H1 (cell line): ENCODE measurements around the gene KRTAP4-5. TPM values are rescaled to one million over a fixed set of nuclear protein-coding genes. Genes with fewer than 3 reads are reported as not detected.

Source experiments
- CTCF ChIA-PET: fragments of 300-600 bp; sonication (Branson Sonifier 250); formaldehyde crosslinking; loops from one replicate; lab custom pipeline; 2021; ENCODE audit not compliant: partially characterized antibody; lab: Charles Lee
- POLR2A ChIA-PET: fragments of 300-600 bp; sonication (Branson Sonifier 250); formaldehyde crosslinking; loops from one replicate; lab custom pipeline; 2021; ENCODE audit warnings: inconsistent platforms; ENCODE audit not compliant: partially characterized antibody; lab: Charles Lee
- DNase-seq, 2 experiments: peaks; one replicate each; pipeline versions ENCODE4 v3.0.0 to v3.0.0-alpha.2; 2010 to 2022; ENCODE audit warnings: low spot score in 2 of 2, low read depth in 1 of 2, mixed read lengths in 1 of 2
- FAIRE-seq: peaks from 2 replicates; lab custom pipeline; 2011; peaks lifted over from hg19 to GRCh38; lab: Jason Lieb, UNC
- H2AFZ ChIP-seq: 2 replicates; pipeline ENCODE4 v1.8.1; 2012; ENCODE audit warnings: low read length, inconsistent platforms
- H2AK5ac ChIP-seq: 2 replicates; pipeline ENCODE4 v1.6.1; 2013; ENCODE audit warnings: low read depth, low read length
- H2BK120ac ChIP-seq: replicated peaks from 2 replicates; pipeline ENCODE3; 2013; ENCODE audit warnings: low read depth, low read length, inconsistent platforms
- H2BK12ac ChIP-seq: 2 replicates; pipeline ENCODE4 v1.6.1; 2013; ENCODE audit warnings: low read depth, low read length
- H2BK15ac ChIP-seq: 2 replicates; pipeline ENCODE4 v1.6.1; 2013; ENCODE audit warnings: low read length
- H2BK20ac ChIP-seq: 2 replicates; pipeline ENCODE4 v1.6.1; 2013; ENCODE audit warnings: low read length
- H2BK5ac ChIP-seq: 2 replicates; pipeline ENCODE4 v1.6.1; 2013; ENCODE audit warnings: low read depth, low read length
- H3K14ac ChIP-seq: 2 replicates; pipeline ENCODE4 v1.6.1; 2013; ENCODE audit warnings: inconsistent platforms; ENCODE audit not compliant: insufficient read length
- H3K18ac ChIP-seq: 2 replicates; pipeline ENCODE4 v1.6.1; 2013; ENCODE audit warnings: low read length; ENCODE audit errors: extremely low read depth
- H3K23ac ChIP-seq: 2 replicates; pipeline ENCODE4 v1.6.1; 2013; ENCODE audit warnings: inconsistent platforms; ENCODE audit not compliant: insufficient read length
- H3K23me2 ChIP-seq: 2 replicates; pipeline ENCODE4 v1.6.1; 2013; ENCODE audit warnings: low read depth, low read length
- H3K27ac ChIP-seq: 2 replicates; pipeline ENCODE4 v1.6.1; 2011; ENCODE audit warnings: low read depth, low read length, inconsistent platforms
- H3K27me3 ChIP-seq, 4 experiments: replicated peaks in 1 of 4; 1 replicate in 1 of 4; 2 replicates in 3 of 4; pipeline versions ENCODE4 v1.6.1 to v1.8.1; 2011 to 2013; ENCODE audit warnings: low read length in 3 of 4, mild to moderate bottlenecking in 3 of 4, inconsistent platforms in 2 of 4, mixed read lengths in 2 of 4, moderate library complexity in 1 of 4; ENCODE audit not compliant: control insufficient read depth in 3 of 4, insufficient read depth in 3 of 4; ENCODE audit errors: extremely low read depth in 1 of 4
- H3K36me3 ChIP-seq, 4 experiments: 2 replicates each; pipeline versions ENCODE4 v1.6.1 to v1.8.1; 2011 to 2013; ENCODE audit warnings: mild to moderate bottlenecking in 4 of 4, low read length in 3 of 4, moderate library complexity in 2 of 4, control low read depth in 1 of 4, inconsistent platforms in 1 of 4; ENCODE audit not compliant: insufficient read depth in 4 of 4, control insufficient read depth in 2 of 4
- H3K4ac ChIP-seq: replicated peaks from 2 replicates; pipeline ENCODE3; 2013; ENCODE audit warnings: low read length, low read depth, mixed read lengths, inconsistent platforms; ENCODE audit not compliant: insufficient read length
- H3K4me1 ChIP-seq, 4 experiments: replicated peaks in 1 of 4; 1 replicate in 1 of 4; 2 replicates in 3 of 4; pipeline versions ENCODE4 v1.6.1 to v1.8.1; 2011 to 2013; ENCODE audit warnings: low read length in 3 of 4, inconsistent platforms in 2 of 4, mixed read lengths in 1 of 4; ENCODE audit not compliant: insufficient read depth in 4 of 4, control insufficient read depth in 3 of 4
- H3K4me2 ChIP-seq, 2 experiments: 2 replicates each; pipeline versions ENCODE4 v1.6.1 to v1.8.1; 2011 to 2013; ENCODE audit warnings: low read depth in 2 of 2, low read length in 2 of 2, control low read depth in 1 of 2, inconsistent platforms in 1 of 2, mild to moderate bottlenecking in 1 of 2; ENCODE audit not compliant: insufficient read depth in 1 of 2
- H3K4me3 ChIP-seq, 4 experiments: fragments of 200-600, 300-600 bp in 1 of 4; sonication (generic), shearing (Covaris generic), sonication (Bioruptor Twin) in 1 of 4; 2 replicates each; pipeline versions ENCODE4 v1.5.1 to v1.8.1; 2011 to 2016; ENCODE audit warnings: low read length in 4 of 4, low read depth in 3 of 4, control low read depth in 2 of 4, inconsistent platforms in 2 of 4, mild to moderate bottlenecking in 2 of 4, mixed read lengths in 1 of 4, moderate library complexity in 1 of 4; ENCODE audit not compliant: insufficient read depth in 2 of 4; ENCODE audit errors: extremely low read depth in 1 of 4
- H3K56ac ChIP-seq: replicated peaks from 2 replicates; pipeline ENCODE3; 2013; ENCODE audit warnings: low read depth, mild to moderate bottlenecking, mixed read lengths, low read length, inconsistent platforms; ENCODE audit not compliant: insufficient read length
- H3K79me1 ChIP-seq: 2 replicates; pipeline ENCODE4 v1.6.1; 2013; ENCODE audit warnings: low read depth, low read length, control low read depth
- H3K79me2 ChIP-seq, 2 experiments: 2 replicates each; pipeline versions ENCODE4 v1.6.1 to v1.8.1; 2012 to 2013; ENCODE audit warnings: low read length in 2 of 2, mild to moderate bottlenecking in 2 of 2, inconsistent platforms in 1 of 2; ENCODE audit not compliant: insufficient read depth in 2 of 2, control insufficient read depth in 1 of 2
- H3K9ac ChIP-seq, 4 experiments: replicated peaks in 1 of 4; 1 replicate in 1 of 4; 2 replicates in 3 of 4; pipeline versions ENCODE4 v1.6.1 to v1.8.1; 2011 to 2013; ENCODE audit warnings: low read depth in 3 of 4, low read length in 3 of 4, control low read depth in 2 of 4, mild to moderate bottlenecking in 2 of 4, moderate library complexity in 2 of 4, inconsistent platforms in 1 of 4; ENCODE audit errors: extremely low read depth in 1 of 4
- H3K9me3 ChIP-seq, 2 experiments: 2 replicates each; pipeline versions ENCODE4 v1.6.1 to v1.8.1; 2012 to 2013; ENCODE audit warnings: mild to moderate bottlenecking in 2 of 2, moderate library complexity in 2 of 2, control low read depth in 1 of 2, inconsistent platforms in 1 of 2, low read depth in 1 of 2, low read length in 1 of 2, mixed read lengths in 1 of 2; ENCODE audit not compliant: insufficient read depth in 2 of 2
- H4K20me1 ChIP-seq, 2 experiments: replicated peaks in 1 of 2; 2 replicates each; pipeline versions ENCODE3 to v1.8.1; 2011 to 2013; ENCODE audit warnings: inconsistent platforms in 2 of 2, low read length in 2 of 2, mild to moderate bottlenecking in 1 of 2; ENCODE audit not compliant: insufficient read depth in 2 of 2, control insufficient read depth in 1 of 2
- H4K5ac ChIP-seq: 2 replicates; pipeline ENCODE4 v1.6.1; 2013; ENCODE audit warnings: low read length, low read depth, mixed read lengths, inconsistent platforms; ENCODE audit not compliant: insufficient read length
- H4K8ac ChIP-seq: 2 replicates; pipeline ENCODE4 v1.8.0; 2013; ENCODE audit warnings: mild to moderate bottlenecking, moderate library complexity, low read length, inconsistent platforms; ENCODE audit not compliant: insufficient read depth; ENCODE audit errors: extremely low read depth
- H4K91ac ChIP-seq: replicated peaks from 2 replicates; pipeline ENCODE3; 2013; ENCODE audit warnings: low read length, mixed read lengths, inconsistent platforms; ENCODE audit not compliant: insufficient read length
- ATF2 ChIP-seq: IDR thresholded peaks from 2 replicates; pipeline ENCODE4 v1.6.1; 2012; ENCODE audit warnings: low read length, inconsistent platforms
- ATF3 ChIP-seq: IDR thresholded peaks from 2 replicates; pipeline ENCODE4 v1.6.1; 2011; ENCODE audit warnings: low read depth, mild to moderate bottlenecking, low read length; ENCODE audit not compliant: insufficient read depth
- BACH1 ChIP-seq: IDR thresholded peaks from 2 replicates; pipeline ENCODE4 v1.6.1; 2012; ENCODE audit warnings: low read length, improper control_type of control experiment
- CBX8 ChIP-seq: fragments of 300-800, 300-1000 bp; sonication (generic); IDR thresholded peaks from 2 replicates; pipeline ENCODE4 v1.7.1; 2016; ENCODE audit warnings: low read depth, low read length, borderline replicate concordance
- CHD1 ChIP-seq: IDR thresholded peaks from 2 replicates; pipeline ENCODE4 v1.6.1; 2012; ENCODE audit warnings: low read depth, low read length, improper control_type of control experiment
- NANOG ChIP-seq: IDR thresholded peaks from 2 replicates; pipeline ENCODE4 v1.6.1; 2011; ENCODE audit warnings: low read length, low read depth, mild to moderate bottlenecking, inconsistent platforms; ENCODE audit not compliant: insufficient read depth, poor library complexity, severe bottlenecking
- SIRT6 ChIP-seq: IDR thresholded peaks from one replicate; pipeline ENCODE4 v1.7.1; 2012; ENCODE audit warnings: low read length, inconsistent platforms
- SIX5 ChIP-seq: IDR thresholded peaks from 2 replicates; pipeline ENCODE4 v1.6.1; 2011; ENCODE audit warnings: mild to moderate bottlenecking, low read depth, low read length
- SRF ChIP-seq: IDR thresholded peaks from 2 replicates; pipeline ENCODE4 v1.6.1; 2011; ENCODE audit warnings: mild to moderate bottlenecking, low read depth, low read length, moderate library complexity
- WGBS, 2 experiments: shearing (Covaris generic) in 1 of 2; methylation state at CpG; one replicate each; pipeline versions ENCODE4 v1.1.6 to v1.1.7; 2013 to 2015; ENCODE audit warnings: low lambda C conversion rate in 2 of 2, mixed read lengths in 2 of 2, inconsistent platforms in 1 of 2, low coverage in 1 of 2, missing lambda C conversion rate in 1 of 2; ENCODE audit not compliant: insufficient replicate concordance in 2 of 2, insufficient coverage in 1 of 2, insufficient read length in 1 of 2; ENCODE audit errors: extremely low coverage in 1 of 2, missing lambda C conversion rate in 1 of 2; 5-methylcytosine and 5-hydroxymethylcytosine counted together
- polyA plus RNA-seq, 7 experiments: library from polyadenylated mRNA; depleted of rRNA in 3 of 7; stranded (reverse) in 5 of 7; unstranded in 2 of 7; fragments of >200 nt in 5 of 7; fragments of 200-250 nt in 2 of 7; gene quantifications; 1 replicate in 5 of 7; 2 replicates in 1 of 7; 4 replicates in 1 of 7; pipeline versions ENCODE4 v1.2.1 to v1.2.3, GENCODE V29; 2011 to 2013; ENCODE audit warnings: missing spikeins in 2 of 7, mixed read lengths in 2 of 7
- total RNA-seq: library from RNA; stranded (reverse); fragmentation: NEBNext Ultra II Directional; extraction: Animal tissue kit (Norgen Biotek cat#: 25700); gene quantifications from 2 replicates; pipeline ENCODE4 v1.2.1, GENCODE V29; 2021

Gene KRTAP4-5
- total and polyA plus RNA-seq, 2 of the 8 experiments (the other 6 are each of a cell fraction or from before 2014, with no cell fraction given) = not detected

- Histone ChIP-seq H3K23ac (no peak overlapping the region), H2BK15ac (no peak overlapping the region), H4K91ac (no peak overlapping the region), H3K18ac (no peak overlapping the region), H3K36me3 (no peaks in the 10 kb centered on the region), H4K8ac (no peak overlapping the region), H3K4me1 (no peaks in the 10 kb centered on the region), H2BK20ac (no peak overlapping the region), H2AFZ (no peak overlapping the region), H3K9ac (no peak overlapping the region), H3K4me2 (no peak overlapping the region), H2BK5ac (no peak overlapping the region), H4K20me1 (no peaks in the 10 kb centered on the region), H3K27ac (no peak overlapping the region), H2BK12ac (no peak overlapping the region), H3K4me3 (no peak overlapping the region), H2BK120ac (no peak overlapping the region), H3K79me2 (no peaks in the 10 kb centered on the region), H3K56ac (no peak overlapping the region), H4K5ac (no peak overlapping the region), H3K14ac (no peak overlapping the region), H3K79me1 (no peaks in the 10 kb centered on the region), H3K27me3 (no peaks in the 10 kb centered on the region), H3K9me3 (0 out of 4 replicates have a peak, but pooled peaks cover 0 to 5% of the 10 kb centered on the region in 2 experiments), H3K23me2 (no peaks in the 10 kb centered on the region; the same call in 1 of the 2 replicates), H2AK5ac (no peak overlapping the region), H3K4ac (no peak overlapping the region)
- POLR2A ChIA-PET = no interaction called here
- CTCF ChIA-PET = no interaction called here
- DNase-seq (no peak), FAIRE-seq (no peak)
- TF ChIP-seq CHD1 = no peak
- no peak for TF ChIP-seq NANOG
- no peak for TF ChIP-seq SRF
- no peak for TF ChIP-seq BACH1
- no peak for TF ChIP-seq ATF3
- TF ChIP-seq ATF2 = no peak
- no peak for TF ChIP-seq SIRT6
- no peak for TF ChIP-seq SIX5
- TF ChIP-seq CBX8 = no peak
- 83% methylated on average over 2 of the region's 2 CpGs; no CpG with 5 or more reads in 1 of the 2 experiments for WGBS, 2 experiments
Observed at GRCh38 chr17:41125064-41125463, 24.6 kb downstream of the KRTAP4-5 start.
